ENCODE results near the gene NEGR1. TPM values are rescaled to one million over a fixed set of nuclear protein-coding genes. Genes with fewer than 3 reads are reported as not detected.

The NEGR1 gene
- total and polyA plus RNA-seq, 4 donors: 0.08 to 0.14 (median 0.12) TPM; not detected in 1

GRCh38 chr1:71582673-71583072 is 699.7 kb downstream of the NEGR1 start:
- no peak overlapping the region for H3K27ac ChIP-seq (ENCODE audit: low read depth in 1 of 2, low read length in 2 of 2)
- H3K9me3 ChIP-seq (ENCODE audit: control insufficient read depth in 4 of 4, low read length in 3 of 4): no peaks in the 10 kb centered on the region
- no peak for TF ChIP-seq EGR1 (IDR thresholded peaks at IDR 0.05; ENCODE audit: low read depth in 2 of 2)
- TF ChIP-seq JUND (IDR thresholded peaks at IDR 0.05): no peak
- no peak for TF ChIP-seq FOXA1 (IDR thresholded peaks at IDR 0.05)
- TF ChIP-seq YY1 (IDR thresholded peaks at IDR 0.05): no peak
- TF ChIP-seq CTCF (IDR thresholded peaks at IDR 0.05; ENCODE audit: low read depth, low read length, missing input control): no peak
- H3K9ac ChIP-seq (ENCODE audit: low read depth in 1 of 2, low read length in 2 of 2): no peak overlapping the region
- H3K36me3 ChIP-seq (ENCODE audit: control insufficient read depth in 4 of 4, insufficient read depth in 3 of 4, low read depth in 1 of 4, low read length in 3 of 4): no peaks in the 10 kb centered on the region
- no peaks in the 10 kb centered on the region for H3K4me1 ChIP-seq (ENCODE audit: control insufficient read depth in 4 of 4, insufficient read depth in 4 of 4, low read length in 3 of 4)
- H3K4me3 ChIP-seq (ENCODE audit: low read depth in 1 of 3, low read length in 3 of 3): no peak overlapping the region
- 43% methylated on average over 3 of the region's 3 CpGs for WGBS
- no peak for DNase-seq (ENCODE audit: low spot score)
- H3K27me3 ChIP-seq (ENCODE audit: control insufficient read depth in 4 of 4, insufficient read depth in 4 of 4, low read length in 3 of 4): no peaks in the 10 kb centered on the region

- H3K4me1 ChIP-seq (ENCODE audit: control insufficient read depth in 4 of 4, insufficient read depth in 4 of 4, low read length in 3 of 4): no peaks in the 10 kb centered on the region
- TF ChIP-seq GABPA (IDR thresholded peaks at IDR 0.05 in 1 of 2, conservative IDR thresholded peaks at IDR 0.05 in 1 of 2): no peak
- TF ChIP-seq FOXA2 (IDR thresholded peaks at IDR 0.05): no peak
- no peak for TF ChIP-seq RAD21 (IDR thresholded peaks at IDR 0.05)
- TF ChIP-seq CTCF (IDR thresholded peaks at IDR 0.05; ENCODE audit: low read depth, low read length, missing input control): no peak
- TF ChIP-seq HNF4A (conservative IDR thresholded peaks at IDR 0.05): no peak
- TF ChIP-seq SP1 (IDR thresholded peaks at IDR 0.05): no peak
- TF ChIP-seq REST (IDR thresholded peaks at IDR 0.05): no peak
- TF ChIP-seq ZBTB33 (IDR thresholded peaks at IDR 0.05): no peak
- TF ChIP-seq ATF3 (IDR thresholded peaks at IDR 0.05): no peak
- no peak for TF ChIP-seq FOXA1 (IDR thresholded peaks at IDR 0.05)
- TF ChIP-seq NR2F2 (IDR thresholded peaks at IDR 0.05): no peak
- no peak for TF ChIP-seq HNF4G (IDR thresholded peaks at IDR 0.05)
- TF ChIP-seq MAX (IDR thresholded peaks at IDR 0.05): no peak
- TF ChIP-seq RXRA (IDR thresholded peaks at IDR 0.05): no peak
- TF ChIP-seq JUND (IDR thresholded peaks at IDR 0.05): no peak
- 67% methylated on average over 3 of the region's 3 CpGs for WGBS
- H3K27me3 ChIP-seq (ENCODE audit: control insufficient read depth in 4 of 4, insufficient read depth in 4 of 4, low read length in 3 of 4): no peaks in the 10 kb centered on the region
- H3K27ac ChIP-seq (ENCODE audit: low read depth in 1 of 2, low read length in 2 of 2): no peak overlapping the region
- H3K9ac ChIP-seq (ENCODE audit: low read depth in 1 of 2, low read length in 2 of 2): no peak overlapping the region
- no peak overlapping the region for H3K4me3 ChIP-seq (ENCODE audit: low read depth in 1 of 3, low read length in 3 of 3)
- H3K9me3 ChIP-seq (ENCODE audit: control insufficient read depth in 4 of 4, low read length in 3 of 4): no peaks in the 10 kb centered on the region
- H3K36me3 ChIP-seq (ENCODE audit: control insufficient read depth in 4 of 4, insufficient read depth in 3 of 4, low read depth in 1 of 4, low read length in 3 of 4): no peaks in the 10 kb centered on the region
- DNase-seq (ENCODE audit: low spot score): no peak
Observed at GRCh38 chr1:71577451-71578131, 704.7 kb downstream of the NEGR1 start.
